GM13976 (cell line): ENCODE results near the gene SV2B.

ENCODE experiments used
- DNase-seq: peaks from one replicate; pipeline ENCODE4 v3.0.0; 2012; ENCODE audit warnings: low spot score
- CTCF ChIP-seq: IDR thresholded peaks from 2 replicates; pipeline ENCODE4 v1.5.1; 2012; ENCODE audit warnings: borderline replicate concordance, mild to moderate bottlenecking; ENCODE audit not compliant: insufficient read depth; ENCODE audit errors: extremely low read depth, missing control alignments, control extremely low read depth
- in situ Hi-C: fragments of 300-500 bp; cut with MboI; formaldehyde crosslinking; loops from one replicate; pipeline ENCODE4 v1.12.0; 2022; ENCODE audit warnings: low sequenced_read_pairs, mixed read lengths, inconsistent platforms; ENCODE audit not compliant: unreplicated experiment

The SV2B gene

GRCh38 chr15:91132079-91132478 lies 32.0 kb downstream of the SV2B start:
- no peak for DNase-seq
- in situ Hi-C loops: no loop called here
- no peak for TF ChIP-seq CTCF

- in situ Hi-C loops: no loop called here
- DNase-seq: no peak
- no peak for TF ChIP-seq CTCF
Observed at GRCh38 chr15:91133511-91133910, 33.5 kb downstream of the SV2B start.

GRCh38 chr15:91135201-91136130 lies 35.4 kb downstream of the SV2B start:
- in situ Hi-C loops: no loop called here
- DNase-seq: peak; percentile 72
- no peak for TF ChIP-seq CTCF

- in situ Hi-C loops: no loop called here
- DNase-seq: no peak
- no peak for TF ChIP-seq CTCF
Observed at GRCh38 chr15:91136386-91136923, 36.4 kb downstream of the SV2B start.

- no peak for TF ChIP-seq CTCF
- no peak for DNase-seq
- in situ Hi-C loops: no loop called here
Observed at GRCh38 chr15:91140601-91141000, 40.5 kb downstream of the SV2B start.

GRCh38 chr15:91141097-91141496 lies 41.0 kb downstream of the SV2B start:
- in situ Hi-C loops: no loop called here
- no peak for TF ChIP-seq CTCF
- no peak for DNase-seq
